ENCODE measurements around the gene SART1. TPM values are rescaled to one million over a fixed set of nuclear protein-coding genes. Genes with fewer than 3 reads are reported as not detected.
A peak's percentile ranks its signal among the peaks of the same experiment; 100 is the strongest.

SART1 gene
- total RNA-seq, 1 donor from 2014 or later, result 64.7 TPM

GRCh38 chr11:65944767-65945166 is 16.8 kb upstream of the SART1 start:
- H3K27ac Mint-ChIP-seq (ENCODE audit: unreplicated experiment), result no peak overlapping the region
- H3K4me1 Mint-ChIP-seq, result peaks cover 18% of the 10 kb centered on the region
- H3K36me3 Mint-ChIP-seq (ENCODE audit: low read depth), result no peaks in the 10 kb centered on the region
- H3K4me3 Mint-ChIP-seq, result no peak overlapping the region
- H3K27me3 Mint-ChIP-seq (ENCODE audit: low read depth), result peaks cover 9% of the 10 kb centered on the region
- no peaks in the 10 kb centered on the region for H3K9me3 Mint-ChIP-seq
- no peak for DNase-seq (ENCODE audit: low read depth, low spot score)
- no peak for TF ChIP-seq CTCF (conservative IDR thresholded peaks at IDR 0.05)

GRCh38 chr11:65945430-65945911 is 16.1 kb upstream of the SART1 start, which contains the start of gene TSGA10IP:
Gene TSGA10IP (plus strand): TSS chr11:65945480. CDS start chr11:65945676, 196 bp downstream.
- H3K4me3 Mint-ChIP-seq, result peak within 1 kb of the TSS; percentile 75
- TF ChIP-seq CTCF (conservative IDR thresholded peaks at IDR 0.05), result no peak
- H3K27ac Mint-ChIP-seq (ENCODE audit: unreplicated experiment), result peak within 1 kb of the TSS; percentile 36
- H3K4me1 Mint-ChIP-seq, result peaks cover 18% of the 10 kb centered on the region
- DNase-seq (ENCODE audit: low read depth, low spot score), result peak; percentile 34
- H3K36me3 Mint-ChIP-seq (ENCODE audit: low read depth), result no peaks in the 10 kb centered on the region
- H3K27me3 Mint-ChIP-seq (ENCODE audit: low read depth), result peaks cover 9% of the 10 kb centered on the region
- H3K9me3 Mint-ChIP-seq, result no peaks in the 10 kb centered on the region

GRCh38 chr11:65945941-65946558 is 15.5 kb upstream of the SART1 start:
- H3K4me3 Mint-ChIP-seq, result peak overlapping the region; percentile 75
- peaks cover 18% of the 10 kb centered on the region for H3K4me1 Mint-ChIP-seq
- H3K27me3 Mint-ChIP-seq (ENCODE audit: low read depth), result peaks cover 9% of the 10 kb centered on the region
- no peak overlapping the region for H3K27ac Mint-ChIP-seq (ENCODE audit: unreplicated experiment)
- no peak for DNase-seq (ENCODE audit: low read depth, low spot score)
- TF ChIP-seq CTCF (conservative IDR thresholded peaks at IDR 0.05), result no peak
- H3K36me3 Mint-ChIP-seq (ENCODE audit: low read depth), result no peaks in the 10 kb centered on the region
- H3K9me3 Mint-ChIP-seq, result no peaks in the 10 kb centered on the region

GRCh38 chr11:65946655-65947054 is 14.9 kb upstream of the SART1 start:
- Mint-ChIP-seq H3K4me1 (peaks cover 12% of the 10 kb centered on the region), H3K9me3 (no peaks in the 10 kb centered on the region), H3K4me3 (no peak overlapping the region), H3K36me3 (ENCODE audit: low read depth) (no peaks in the 10 kb centered on the region), H3K27ac (ENCODE audit: unreplicated experiment) (peak overlapping the region; percentile 50), H3K27me3 (ENCODE audit: low read depth) (peaks cover 4% of the 10 kb centered on the region)
- no peak for DNase-seq (ENCODE audit: low read depth, low spot score)
- no peak for TF ChIP-seq CTCF (conservative IDR thresholded peaks at IDR 0.05)

- Mint-ChIP-seq H3K27ac (ENCODE audit: unreplicated experiment) (no peak overlapping the region), H3K27me3 (ENCODE audit: low read depth) (peaks cover 4% of the 10 kb centered on the region), H3K36me3 (ENCODE audit: low read depth) (no peaks in the 10 kb centered on the region), H3K4me3 (no peak overlapping the region), H3K9me3 (no peaks in the 10 kb centered on the region), H3K4me1 (peaks cover 12% of the 10 kb centered on the region)
- TF ChIP-seq CTCF (conservative IDR thresholded peaks at IDR 0.05), result no peak
- DNase-seq (ENCODE audit: low read depth, low spot score), result no peak
These were observed 14.4 kb upstream of the SART1 start for GRCh38 chr11:65947133-65947532.

Measured in neural crest cell (in vitro differentiated cells).